Stimulated activated naive CD8-positive, alpha-beta T cell treated with anti-CD3 and anti-CD28 coated beads, Interleukin-15, Interleukin-2, amounts not matched to agents 100 U/mL and 50 U/mL, for 24 hours (primary cell): ENCODE data around the gene IZUMO4.
"Not testable (repeated sequence)": the region's sequence is repeated elsewhere in the genome, so short reads cannot be mapped to it uniquely, and the experiment has no call there.

Experiments
- ATAC-seq: fragments of 150-1000 bp; cut with Tn5 transposase; one replicate; pipeline ENCODE4 v1.10.0; 2021
- DNase-seq: peaks from one replicate; pipeline ENCODE4 v3.0.0; 2021

The IZUMO4 gene

DNA sequence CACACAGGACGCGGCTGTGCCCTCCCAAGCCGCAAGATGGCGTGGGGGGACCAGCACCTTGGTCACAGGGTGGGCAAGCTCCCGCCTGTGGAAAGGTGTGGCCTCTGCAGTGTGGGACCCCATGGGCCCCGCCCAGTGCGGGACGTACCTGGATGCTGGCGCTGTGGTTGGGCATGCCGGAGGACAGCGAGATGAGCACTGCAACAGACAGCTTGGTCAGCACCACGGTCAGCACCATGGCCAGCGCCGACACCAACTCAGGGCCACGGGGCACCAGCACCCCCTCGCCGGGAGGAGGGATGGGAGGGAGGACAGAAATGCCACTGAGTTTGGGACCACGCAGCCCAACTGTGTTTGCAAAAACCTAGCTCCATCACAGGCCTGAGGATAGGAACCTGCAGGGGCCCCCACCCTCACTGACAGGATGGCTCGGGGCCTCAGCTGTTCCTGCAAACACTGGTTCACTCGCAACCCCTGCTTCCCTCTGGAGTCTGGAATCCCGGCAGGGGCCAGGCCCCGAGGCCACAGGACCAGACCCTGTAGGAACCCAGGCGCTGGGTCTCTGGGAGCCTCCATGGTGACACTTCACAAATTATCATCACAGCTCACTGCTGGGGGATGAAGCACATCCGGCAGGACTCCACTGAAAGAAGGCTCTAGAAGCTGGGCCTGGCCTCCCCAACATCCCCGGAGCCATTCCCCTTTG, 27.1 kb downstream of the IZUMO4 start:
- DNase-seq (peak; percentile 28), ATAC-seq (no peak)

DNA sequence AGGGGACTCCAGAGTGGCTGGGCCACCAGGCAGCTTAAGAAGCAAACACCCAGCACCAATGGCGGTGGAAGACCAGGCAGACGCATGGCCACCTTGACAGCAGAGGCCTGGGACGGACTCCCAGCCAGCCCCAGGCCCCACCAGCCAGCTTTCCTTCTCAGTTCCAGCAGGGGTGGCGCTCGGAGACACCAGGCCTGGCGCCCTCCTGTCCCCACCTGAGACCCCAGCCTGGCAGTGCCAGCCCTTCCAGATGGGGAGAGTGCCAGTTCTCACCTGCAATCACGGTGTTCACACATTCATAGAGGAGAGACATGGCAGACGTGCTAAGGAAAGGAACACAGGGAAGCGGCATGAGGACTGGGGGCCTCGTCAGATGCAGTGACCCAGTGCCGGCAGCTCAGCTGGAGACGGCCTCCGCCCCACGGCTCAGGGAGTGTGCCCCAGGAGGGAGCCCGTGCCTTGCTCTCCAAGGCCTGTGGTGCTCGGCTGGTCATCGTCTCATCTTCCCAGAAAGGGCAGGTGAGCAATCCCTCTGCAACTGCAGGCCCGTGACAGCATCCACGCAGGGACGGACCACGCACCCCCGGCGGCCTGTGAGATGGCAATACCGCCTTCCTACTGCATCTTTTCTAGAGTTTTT, 30.3 kb downstream of the IZUMO4 start:
- ATAC-seq, result no peak
- no peak for DNase-seq

DNA sequence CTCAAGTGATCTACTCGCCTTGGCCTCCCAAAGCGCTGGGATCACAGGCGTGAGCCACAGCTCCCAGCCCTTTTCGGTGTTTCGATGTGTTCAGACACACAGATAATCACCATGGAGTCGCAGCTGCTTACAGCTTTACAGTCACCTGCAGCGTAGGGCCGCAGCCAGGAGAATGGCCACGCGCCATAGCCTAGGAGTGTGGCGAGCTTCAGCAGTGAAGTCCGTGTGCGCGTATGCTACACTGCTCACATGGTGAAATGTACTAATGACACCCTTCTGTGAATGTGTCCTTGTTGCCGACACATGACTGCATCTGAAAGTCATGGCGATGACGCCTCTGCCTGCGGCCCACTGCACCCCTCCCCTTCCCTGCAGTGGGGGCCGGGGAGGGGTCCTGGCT, 31.0 kb downstream of the IZUMO4 start:
- ATAC-seq (no peak), DNase-seq (no peak)

DNA sequence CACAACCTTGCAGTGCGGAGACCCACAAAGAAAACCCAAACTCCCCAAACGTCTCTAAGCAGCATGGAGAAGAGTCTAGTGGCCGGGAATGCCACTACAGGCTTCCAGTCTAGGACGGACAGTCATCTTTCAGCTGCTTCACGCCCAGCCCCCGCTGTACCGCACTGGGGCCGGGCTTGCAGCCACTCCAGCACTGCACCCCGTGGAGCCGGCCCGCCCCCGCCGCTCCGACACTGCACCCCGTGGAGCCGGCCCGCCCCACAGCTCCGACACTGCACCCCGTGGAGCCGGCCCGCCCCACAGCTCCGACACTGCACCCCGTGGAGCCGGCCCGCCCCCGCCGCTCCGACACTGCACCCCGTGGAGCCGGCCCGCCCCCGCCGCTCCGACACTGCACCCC, 31.5 kb downstream of the IZUMO4 start:
- ATAC-seq, DNase-seq: not testable (repeated sequence)

DNA sequence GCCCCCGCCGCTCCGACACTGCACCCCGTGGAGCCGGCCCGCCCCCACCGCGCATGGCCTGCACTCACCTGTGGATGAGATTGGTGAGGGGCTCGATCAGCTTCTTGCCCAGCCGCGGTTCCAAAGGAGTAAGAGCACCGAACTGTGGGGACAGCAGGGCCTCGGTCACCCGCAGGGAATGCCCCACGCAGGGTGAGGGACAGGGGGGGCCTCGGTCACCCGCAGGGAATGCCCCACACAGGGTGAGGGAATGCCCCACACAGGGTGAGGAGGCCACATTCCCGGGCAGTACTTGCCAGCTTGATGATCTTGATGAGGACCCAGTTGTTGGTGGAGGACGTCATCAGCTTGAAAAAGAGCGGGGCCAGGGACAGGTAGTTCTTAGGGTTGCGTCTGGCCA, 32.3 kb downstream of the IZUMO4 start:
- ATAC-seq (no peak), DNase-seq (no peak)

DNA sequence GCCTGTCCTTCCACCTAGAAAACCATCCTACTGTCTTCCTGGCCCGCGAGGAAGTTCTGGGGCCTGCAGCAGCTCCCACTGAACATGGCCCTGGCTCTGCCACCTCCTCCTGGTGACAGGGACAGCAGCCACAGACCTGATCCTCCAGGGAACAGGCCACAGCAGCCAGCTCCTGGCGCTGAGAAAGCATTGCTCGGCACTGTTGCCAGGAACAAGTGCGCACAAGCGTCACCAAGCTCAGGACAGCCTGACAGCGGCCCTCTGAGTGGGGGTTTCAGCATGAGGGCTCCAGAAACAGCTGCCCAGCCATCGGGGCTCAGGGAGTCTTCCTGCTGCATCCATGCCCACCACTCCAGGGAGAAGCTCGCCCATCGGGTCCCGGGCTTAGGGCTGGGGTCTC, 32.8 kb downstream of the IZUMO4 start:
- DNase-seq (no peak), ATAC-seq (no peak)

DNA sequence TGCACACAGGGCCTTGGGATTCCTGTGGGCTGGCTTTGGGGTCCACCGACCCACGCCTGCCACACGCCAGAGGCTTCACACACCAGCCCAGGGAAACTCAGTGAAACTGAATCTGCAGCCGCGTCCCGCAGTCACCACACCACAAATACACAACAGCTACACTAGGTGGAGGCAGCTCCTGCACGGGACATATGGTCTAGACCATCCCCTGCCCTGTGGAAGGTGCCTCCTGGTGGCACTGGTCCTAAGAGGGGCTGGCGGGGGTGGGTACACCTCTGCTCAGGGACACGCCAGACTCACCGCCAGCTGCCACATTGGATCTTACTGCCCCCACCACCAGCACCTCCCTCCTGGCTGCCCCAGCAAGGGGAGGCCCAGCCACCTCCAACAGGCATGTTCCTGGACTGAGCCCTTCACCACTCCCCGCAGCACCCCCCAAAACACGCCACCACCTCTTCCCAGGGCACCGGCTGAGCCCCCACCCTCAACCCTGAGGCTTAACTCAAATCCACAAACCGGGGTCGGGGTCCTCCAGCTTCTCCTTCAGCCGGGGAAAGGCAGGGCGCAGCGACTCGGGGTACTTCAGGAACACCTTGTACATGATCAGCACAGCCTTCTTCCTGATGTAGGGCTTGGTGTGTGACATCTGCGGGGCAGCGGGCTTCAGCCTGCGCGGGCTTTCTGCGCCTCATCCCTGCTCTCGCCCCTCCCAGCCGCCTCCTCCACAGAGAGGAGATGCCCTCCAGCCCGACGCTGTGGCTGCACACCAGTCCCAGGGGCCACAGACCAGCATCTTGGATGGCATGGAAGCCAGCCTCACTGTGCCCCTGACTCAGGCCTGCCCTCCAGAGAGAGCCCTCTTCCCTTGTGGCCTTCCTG, 33.4 kb downstream of the IZUMO4 start:
- ATAC-seq, result no peak
- DNase-seq, result no peak

DNA sequence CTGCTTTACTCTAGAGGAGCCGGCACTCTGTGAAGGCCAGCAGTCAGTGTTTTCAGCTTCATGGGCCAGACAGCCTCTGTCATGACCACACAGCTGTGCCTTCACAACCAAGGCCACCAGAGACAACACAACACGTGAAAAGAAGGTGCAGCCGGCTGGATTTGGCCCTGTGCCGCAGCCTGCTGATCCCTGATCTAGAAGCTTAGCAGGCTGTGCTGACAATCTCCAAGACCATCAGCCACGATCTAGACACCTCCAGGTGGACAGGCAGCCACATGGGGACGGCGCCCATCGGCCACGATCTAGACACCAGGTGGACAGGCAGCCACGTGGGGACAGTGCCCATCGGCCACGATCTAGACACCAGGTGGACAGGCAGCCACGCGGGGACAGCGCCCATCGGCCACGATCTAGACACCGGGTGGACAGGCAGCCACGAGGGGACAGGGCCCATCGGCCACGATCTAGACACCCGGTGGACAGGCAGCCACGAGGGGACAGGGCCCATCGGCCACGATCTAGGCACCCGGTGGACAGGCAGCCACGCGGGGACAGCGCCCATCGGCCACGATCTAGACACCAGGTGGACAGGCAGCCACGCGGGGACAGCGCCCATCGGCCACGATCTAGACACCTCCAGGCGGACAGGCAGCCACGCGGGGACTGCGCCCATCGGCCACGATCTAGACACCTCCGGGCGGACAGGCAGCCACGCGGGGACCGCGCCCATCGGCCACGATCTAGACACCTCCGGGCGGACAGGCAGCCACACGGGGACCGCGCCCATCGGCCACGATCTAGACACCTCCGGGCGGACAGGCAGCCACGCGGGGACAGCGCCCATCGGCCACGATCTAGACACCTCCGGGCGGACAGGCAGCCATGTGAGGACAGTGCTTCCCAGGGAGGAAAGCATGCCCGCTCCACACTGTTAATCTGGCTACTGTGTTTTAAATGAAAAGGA, 34.6 kb downstream of the IZUMO4 start:
- DNase-seq, ATAC-seq: not testable (repeated sequence)

DNA sequence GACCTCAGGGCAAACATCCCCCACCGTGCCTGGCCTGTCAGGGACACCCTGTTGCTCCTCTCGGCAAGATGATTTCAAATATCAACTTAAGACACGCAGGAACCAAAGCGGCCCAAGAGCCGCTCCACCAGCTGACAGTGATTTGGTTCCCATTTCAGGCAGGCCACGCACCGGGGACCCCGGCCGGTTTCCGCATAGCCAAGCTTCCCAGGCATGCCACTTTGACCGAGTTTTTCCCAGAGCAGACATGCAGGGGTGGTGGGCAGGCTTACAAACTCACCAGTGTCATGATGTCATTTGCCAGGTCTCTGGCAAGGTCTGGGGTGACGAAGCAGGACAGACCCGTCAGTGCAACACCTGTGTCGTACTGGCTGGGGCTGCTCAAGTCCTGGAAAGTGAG, 35.5 kb downstream of the IZUMO4 start:
- no peak for DNase-seq
- ATAC-seq, result no peak

DNA sequence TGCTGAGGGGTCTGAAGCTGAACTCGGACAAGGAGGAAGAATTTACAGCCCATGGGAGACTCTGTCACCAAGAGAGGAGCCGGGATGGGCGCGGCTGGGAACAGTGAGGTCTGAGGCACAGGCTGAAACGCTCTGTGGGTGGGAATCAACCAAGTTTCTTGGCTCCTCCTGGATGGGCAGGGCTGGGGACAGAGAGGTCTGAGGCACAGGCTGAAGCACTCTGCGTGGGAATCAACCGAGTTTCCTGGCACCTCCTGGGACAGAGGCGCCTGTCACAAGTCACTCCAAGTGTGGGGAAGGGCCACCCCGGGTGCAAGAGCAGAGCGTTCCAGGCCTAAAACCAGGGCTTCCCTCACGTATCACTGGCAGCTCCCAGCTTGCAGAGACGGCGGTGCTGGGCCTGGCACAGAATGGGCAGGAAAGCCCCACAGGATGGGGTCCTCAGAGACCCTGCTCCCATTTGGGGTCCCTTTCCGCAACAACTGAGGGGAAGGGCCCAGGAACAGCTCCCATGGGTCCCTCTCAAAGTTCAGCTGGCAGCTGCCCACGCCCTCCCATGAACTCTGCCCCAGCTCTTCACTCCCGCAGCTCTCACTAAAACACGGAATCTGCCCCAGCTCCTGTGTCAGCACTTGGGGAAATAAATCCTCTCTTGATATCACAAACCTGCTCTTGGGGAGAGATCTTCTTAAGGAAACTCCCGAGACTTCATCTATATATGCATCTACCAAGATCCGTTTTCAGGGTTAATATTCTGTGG, 36.2 kb downstream of the IZUMO4 start:
- DNase-seq, result no peak
- ATAC-seq, result no peak

DNA sequence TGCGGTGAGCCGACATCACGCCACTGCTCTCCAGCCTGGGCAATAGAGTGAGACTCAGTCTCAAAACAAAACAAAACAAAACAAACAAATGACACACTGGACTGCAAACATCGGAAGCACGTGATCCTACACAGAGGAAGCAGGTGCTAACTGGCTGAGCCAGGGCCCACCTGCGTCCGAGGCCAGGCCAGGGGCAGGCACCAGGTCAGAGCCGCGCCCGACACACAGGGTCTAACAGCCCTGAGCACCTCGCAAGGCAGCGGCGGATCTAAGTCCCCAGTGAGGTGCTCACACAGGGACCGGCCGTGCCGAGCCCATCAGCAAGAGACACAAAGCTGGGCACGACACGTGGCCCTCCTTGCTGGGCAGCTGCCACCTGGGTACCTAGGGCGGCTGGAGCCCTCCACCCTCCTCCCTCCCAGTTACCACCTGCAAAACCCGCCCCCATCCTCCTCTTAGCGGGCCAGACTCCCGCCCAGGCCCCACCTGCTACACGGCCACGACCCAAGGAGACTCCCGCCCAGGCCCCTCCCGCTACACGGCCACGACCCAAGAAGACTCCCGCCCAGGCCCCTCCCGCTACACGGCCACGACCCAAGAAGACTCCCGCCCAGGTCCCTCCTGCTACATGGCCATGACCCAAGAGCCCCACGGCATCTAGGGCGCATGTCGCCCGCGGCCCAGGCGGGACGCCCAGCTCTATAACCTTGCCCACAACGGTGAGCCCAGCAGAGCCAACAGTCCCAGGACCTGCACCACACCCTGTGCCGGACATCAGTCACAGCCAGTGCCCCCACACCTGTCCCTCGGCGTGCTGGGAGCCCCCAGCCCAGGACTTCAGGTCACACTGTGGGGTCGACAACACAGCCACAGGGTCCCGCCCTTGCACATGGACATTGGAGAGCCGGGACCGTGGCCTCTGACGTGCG, 39.0 kb downstream of the IZUMO4 start:
- ATAC-seq (no peak), DNase-seq (no peak)

DNA sequence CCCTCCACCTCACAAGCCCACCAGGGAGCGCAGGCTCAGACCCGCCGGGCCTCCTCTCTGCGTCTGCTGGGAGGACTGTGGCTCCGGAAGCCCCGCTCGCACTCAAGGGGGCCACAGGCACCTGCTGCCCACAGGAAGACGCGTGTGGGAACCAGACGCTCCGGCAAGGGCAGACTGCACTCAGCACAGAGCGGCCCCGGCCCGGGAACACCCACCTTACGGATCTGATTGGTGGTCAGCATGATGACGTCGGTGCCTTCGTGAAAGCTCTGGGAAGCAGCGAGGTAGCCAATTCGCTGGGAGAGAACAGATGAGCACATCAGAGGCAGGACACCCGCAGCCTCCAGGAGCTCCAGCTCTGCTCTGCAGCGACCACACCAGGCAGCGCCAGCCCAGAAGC, 40.1 kb downstream of the IZUMO4 start:
- no peak for ATAC-seq
- DNase-seq, result no peak

DNA sequence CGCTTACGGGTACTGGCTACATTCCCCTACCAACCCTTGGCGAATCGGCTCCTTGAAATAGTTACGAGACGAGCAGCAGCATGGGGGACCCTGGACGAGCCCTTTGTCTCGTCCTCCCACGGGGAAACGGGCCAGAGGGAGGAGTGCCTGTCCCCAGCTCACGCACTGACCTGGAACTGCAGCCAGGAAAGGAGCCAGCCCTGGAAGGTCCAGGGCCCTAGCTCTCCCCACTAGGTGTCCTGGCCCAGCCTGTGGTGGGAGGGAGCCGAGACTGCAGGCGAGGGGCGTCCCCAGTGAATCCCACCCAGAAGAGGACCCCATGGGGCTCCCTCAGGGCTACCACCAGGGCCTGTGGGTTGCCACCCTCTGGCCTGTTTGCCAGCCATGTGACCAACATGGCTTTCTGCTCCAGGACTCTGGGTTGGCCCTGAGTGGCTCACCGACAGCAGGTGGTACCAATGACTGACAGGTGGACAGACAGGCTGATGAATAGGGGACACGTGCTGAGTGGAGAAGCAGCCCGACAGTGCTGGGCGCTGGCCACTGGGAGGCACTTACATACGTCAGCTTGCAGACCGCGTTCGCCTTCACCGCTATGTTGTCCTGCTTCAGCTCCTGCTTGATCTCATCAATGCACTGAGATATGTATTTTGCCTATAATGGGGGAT, 41.5 kb downstream of the IZUMO4 start:
- no peak for DNase-seq

DNA sequence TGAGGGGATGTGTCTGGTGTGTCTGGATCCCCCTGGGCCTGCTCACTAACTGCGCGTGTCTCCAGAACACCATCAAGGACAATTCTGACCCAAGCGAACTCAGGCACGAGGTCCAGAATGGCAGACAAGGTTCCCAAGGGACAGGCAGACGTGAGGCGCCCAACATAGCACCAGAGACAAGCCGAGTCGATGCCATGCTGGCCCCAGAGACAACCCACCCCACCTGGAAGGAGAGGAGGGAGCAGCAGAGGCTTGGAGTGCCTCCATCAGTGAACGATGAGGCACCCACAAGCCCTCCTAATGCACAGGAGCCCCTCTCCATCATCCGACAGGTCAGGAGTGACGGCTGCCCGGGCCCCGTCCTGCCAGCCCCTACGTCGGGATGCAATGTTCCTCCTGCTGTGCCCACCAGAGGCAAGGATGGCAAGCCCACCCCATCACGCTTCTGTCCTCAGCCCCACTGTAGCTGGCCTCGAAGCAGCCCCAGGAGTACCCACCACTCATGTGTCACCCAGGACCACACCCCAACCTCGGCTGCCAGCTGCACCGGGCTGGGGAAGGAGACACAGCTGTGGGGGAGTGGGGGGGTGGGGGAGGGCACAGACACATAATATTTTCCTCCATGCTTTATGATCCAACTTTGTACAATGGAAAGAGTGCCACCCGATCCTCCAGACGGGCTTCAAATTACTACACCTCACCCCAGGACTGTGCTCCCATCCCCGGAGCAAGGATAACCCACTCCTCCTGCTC, 42.8 kb downstream of the IZUMO4 start:
- ATAC-seq, result no peak
- DNase-seq, result no peak

More for the DNA sequence above, 41.5 kb downstream of the IZUMO4 start:
- ATAC-seq, result no peak

DNA sequence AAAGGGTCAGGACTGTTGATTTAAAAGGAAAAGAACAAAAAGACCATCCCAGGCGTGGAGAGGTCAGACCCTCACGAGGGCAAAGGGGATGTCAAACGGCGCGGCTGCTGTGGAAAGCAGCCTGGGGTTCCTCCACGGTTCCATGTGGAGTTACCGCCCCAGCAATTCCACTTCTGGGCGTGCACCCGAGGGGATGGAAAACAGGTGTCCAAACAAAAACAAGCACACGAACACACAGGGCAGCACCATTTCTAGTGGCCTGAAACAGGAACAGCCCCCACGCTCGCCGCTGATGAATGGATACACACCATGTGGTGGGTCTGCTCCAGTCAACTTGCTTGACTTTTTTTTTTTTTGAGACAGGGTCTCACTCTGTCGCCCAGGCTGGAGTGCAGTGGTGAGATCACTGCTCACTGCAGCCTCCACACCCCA, 43.4 kb downstream of the IZUMO4 start:
- ATAC-seq, result no peak
- DNase-seq, result no peak

DNA sequence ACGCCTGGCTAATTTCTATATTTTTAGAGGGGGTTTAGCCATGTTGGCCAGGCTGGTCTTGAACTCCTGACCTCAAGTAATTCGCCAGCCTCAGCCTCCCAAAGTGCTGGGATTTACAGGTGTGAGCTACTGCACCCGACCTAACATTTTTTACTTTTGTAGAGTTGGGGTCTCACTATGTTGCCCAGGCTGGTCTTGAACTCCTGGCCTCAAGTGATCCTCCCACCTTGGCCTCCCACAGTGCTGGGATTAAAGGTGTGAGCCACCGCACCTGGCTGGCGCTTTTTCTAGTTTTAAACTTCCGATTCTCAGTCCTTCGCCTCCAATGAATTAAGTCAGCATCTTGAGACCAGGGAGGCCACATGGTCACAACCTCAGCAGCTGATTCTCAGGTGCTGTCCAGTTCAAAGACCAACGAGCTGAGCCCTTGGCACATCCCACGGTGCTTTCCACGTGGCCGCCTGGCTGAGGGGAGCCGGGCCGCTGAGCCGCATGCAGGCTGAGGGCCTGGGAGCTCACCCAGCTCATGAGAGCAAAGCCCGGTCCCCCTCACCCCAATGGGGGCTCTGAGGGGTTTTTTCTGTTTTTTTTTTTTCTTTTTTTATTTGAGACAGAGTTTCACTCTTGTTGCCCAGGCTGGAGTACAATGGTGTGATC, 45.6 kb downstream of the IZUMO4 start:
- ATAC-seq, result no peak
- DNase-seq, result no peak

DNA sequence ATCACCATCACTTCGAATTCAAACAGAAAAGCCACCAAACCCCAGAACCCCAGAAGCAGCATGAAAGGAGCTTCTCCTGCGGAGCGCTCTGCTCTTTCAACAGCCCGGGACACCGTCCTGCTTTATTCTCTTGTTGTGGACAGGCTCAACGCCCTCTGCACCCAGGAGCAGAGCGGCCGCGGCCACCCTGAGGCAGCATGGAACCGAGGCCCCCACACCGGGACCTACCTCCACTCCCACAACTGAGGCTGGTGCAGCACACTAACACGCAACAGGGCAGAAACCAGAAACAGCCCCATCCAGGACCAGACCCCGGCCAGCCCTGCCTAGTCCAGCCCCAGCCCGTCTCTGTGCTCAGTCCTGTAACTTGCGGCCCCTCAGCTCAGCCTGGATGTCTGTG, 47.5 kb downstream of the IZUMO4 start:
- DNase-seq (no peak), ATAC-seq (no peak)

DNA sequence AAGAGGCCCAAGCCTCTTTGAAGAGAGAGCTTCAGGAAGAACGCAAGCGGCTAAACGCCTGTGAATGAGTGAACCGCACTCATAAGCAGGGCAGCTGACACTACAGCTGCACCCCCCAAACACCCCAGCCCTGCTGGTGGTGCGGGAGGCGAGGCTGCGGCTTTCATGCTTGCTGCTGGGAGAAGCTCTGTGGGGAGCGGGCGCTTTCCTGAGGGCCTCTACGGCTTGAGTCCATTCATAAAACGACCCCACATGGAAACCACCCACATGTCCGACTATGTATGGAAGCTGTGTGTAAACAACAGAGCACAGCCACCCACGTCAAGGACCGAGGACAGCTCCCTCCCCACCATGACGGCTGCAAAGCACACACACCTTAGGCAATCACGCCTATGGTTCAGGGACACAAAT, 49.1 kb downstream of the IZUMO4 start:
- ATAC-seq, result no peak
- no peak for DNase-seq
